AG10803 (cell line): Measurements from ENCODE around the gene MYO3B.

Experiments
- DNase-seq: peaks from one replicate; pipeline ENCODE4 v3.0.0; 2010; ENCODE audit warnings: low read depth
- H3K4me3 ChIP-seq: 2 replicates; pipeline ENCODE4 v1.5.1; 2011; ENCODE audit warnings: mild to moderate bottlenecking, low read length, control low read depth
- TF ChIP-seq, protein P1 (sequence below): conservative IDR thresholded peaks from 2 replicates; pipeline ENCODE4 v1.5.1; 2011; ENCODE audit warnings: mild to moderate bottlenecking, low read length, control low read depth, inconsistent platforms

Gene MYO3B

GRCh38 chr2:170456914-170457313 is 279.0 kb downstream of the MYO3B start:
- H3K4me3 ChIP-seq, result no peak overlapping the region
- DNase-seq, result no peak
- TF ChIP-seq, protein P1, sequence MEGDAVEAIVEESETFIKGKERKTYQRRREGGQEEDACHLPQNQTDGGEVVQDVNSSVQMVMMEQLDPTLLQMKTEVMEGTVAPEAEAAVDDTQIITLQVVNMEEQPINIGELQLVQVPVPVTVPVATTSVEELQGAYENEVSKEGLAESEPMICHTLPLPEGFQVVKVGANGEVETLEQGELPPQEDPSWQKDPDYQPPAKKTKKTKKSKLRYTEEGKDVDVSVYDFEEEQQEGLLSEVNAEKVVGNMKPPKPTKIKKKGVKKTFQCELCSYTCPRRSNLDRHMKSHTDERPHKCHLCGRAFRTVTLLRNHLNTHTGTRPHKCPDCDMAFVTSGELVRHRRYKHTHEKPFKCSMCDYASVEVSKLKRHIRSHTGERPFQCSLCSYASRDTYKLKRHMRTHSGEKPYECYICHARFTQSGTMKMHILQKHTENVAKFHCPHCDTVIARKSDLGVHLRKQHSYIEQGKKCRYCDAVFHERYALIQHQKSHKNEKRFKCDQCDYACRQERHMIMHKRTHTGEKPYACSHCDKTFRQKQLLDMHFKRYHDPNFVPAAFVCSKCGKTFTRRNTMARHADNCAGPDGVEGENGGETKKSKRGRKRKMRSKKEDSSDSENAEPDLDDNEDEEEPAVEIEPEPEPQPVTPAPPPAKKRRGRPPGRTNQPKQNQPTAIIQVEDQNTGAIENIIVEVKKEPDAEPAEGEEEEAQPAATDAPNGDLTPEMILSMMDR, result no peak

DNA sequence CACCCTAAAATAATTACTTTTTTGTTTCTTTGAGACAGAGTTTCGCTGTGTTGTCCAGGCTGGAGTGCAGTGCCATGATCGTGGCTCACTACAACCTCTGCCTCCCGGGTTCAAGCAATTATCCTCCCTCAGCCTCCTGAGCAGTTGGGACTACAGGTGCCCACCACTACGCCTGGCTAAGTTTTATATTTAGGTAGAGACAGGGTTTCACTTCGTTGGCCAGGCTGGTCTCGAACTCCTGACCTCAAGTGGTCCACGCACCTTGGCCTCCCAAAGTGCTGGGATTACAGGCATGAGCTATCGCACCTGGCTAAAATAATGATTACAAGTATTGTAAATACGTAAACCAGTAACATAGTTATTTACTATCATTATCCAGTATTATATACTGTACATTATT is 279.8 kb downstream of the MYO3B start:
- H3K4me3 ChIP-seq, result no peak overlapping the region
- TF ChIP-seq, protein P1, result no peak

GRCh38 chr2:170461889-170462288 is 283.9 kb downstream of the MYO3B start:
- TF ChIP-seq, protein P1, result no peak
- no peak for DNase-seq
- no peak overlapping the region for H3K4me3 ChIP-seq

More for the DNA sequence above, 279.8 kb downstream of the MYO3B start:
- DNase-seq, result no peak

DNA sequence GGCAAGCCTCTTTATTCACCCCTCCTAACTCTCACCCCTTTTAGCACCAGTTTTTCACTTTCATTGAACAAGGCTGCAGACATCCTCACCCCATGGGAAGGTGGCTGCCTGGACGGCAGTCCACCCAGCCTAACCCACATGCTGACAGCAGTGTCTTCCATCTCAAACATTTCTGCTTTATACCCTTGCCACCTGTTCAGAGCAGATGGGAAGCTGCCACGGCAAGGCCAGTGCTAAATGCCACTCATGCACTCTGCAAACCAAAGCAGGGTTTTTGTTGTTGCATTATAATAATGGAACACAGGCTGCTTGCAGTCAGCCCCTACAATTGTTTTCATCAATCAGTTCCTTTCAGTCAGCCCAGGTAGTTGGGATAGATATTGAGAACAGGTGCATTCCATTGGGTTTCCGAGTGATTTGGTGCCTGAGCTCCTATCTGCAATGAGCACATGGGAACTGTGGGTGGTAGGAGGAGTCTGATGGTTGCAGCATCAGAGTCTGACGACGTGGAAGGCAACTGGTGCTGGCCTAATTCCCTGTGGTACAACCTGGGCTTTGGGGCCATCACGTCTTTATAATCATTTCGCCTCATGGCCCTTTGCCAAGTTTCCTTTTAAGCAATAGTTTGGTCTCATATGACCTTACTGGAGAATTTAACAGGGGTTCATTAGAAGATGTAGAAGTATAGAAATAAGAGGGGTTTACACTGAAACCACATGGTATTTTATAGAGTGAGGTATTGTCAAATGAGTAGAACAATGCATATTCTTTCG is 284.7 kb downstream of the MYO3B start:
- no peak overlapping the region for H3K4me3 ChIP-seq
- TF ChIP-seq, protein P1, result no peak
- DNase-seq, result no peak

DNA sequence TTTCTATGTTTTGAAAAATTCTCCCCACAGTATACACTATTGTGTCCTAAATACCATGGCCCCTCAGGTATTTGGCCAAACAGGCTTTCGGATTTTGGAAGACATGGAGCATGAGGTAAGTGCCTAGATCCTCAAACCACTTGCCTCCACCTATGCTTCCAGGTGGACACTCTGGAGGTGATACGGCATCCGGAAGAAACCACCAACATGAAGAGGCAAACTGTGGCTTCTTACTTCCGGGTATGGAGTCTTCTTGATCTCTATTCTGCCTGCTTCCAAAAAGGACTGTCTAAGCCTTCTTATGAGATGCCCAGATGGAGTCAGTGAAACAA is 285.2 kb downstream of the MYO3B start:
- TF ChIP-seq, protein P1, result no peak
- DNase-seq, result no peak
- no peak overlapping the region for H3K4me3 ChIP-seq

DNA sequence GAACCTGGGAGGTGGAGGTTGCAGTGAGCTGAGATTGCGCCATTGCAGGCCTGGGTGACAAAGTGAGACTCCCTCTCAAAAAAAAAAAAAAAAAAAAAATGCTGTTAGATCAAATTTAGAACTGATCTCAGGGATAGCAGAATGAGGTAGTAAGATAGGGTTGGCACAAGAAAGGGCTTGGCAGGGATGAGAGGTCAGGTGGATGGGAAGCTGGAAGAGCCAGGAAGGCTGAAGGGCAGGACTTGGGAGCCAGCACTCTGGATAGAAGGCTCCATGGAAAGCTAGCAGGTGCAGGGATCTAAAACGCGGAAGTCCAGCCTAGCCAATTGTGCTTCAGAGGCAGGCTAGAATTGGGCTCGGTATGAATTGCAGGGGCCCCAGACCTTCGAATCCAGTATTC is 286.3 kb downstream of the MYO3B start:
- TF ChIP-seq, protein P1, result no peak
- no peak for DNase-seq
- H3K4me3 ChIP-seq, result no peak overlapping the region

- no peak for DNase-seq
- TF ChIP-seq, protein P1, result no peak
- no peak overlapping the region for H3K4me3 ChIP-seq
Measured at GRCh38 chr2:170465241-170465640, 287.3 kb downstream of the MYO3B start.
